HepG2 (cell line): ENCODE measurements around the gene DYSF. TPM values are rescaled to one million over a fixed set of nuclear protein-coding genes. Genes with fewer than 3 reads are reported as not detected.
A peak's percentile ranks its signal among the peaks of the same experiment; 100 is the strongest.

Experiments used
- ATAC-seq: fragments of 200-7000 bp; cut with Tn5 transposase; 3 replicates; pipeline ENCODE4 v1.9.1; 2020; ENCODE audit warnings: mild to moderate bottlenecking, moderate library complexity
- BruUV-seq: library from RNA; stranded (reverse); fragments of 400-500 nt; replicated peaks from 2 replicates; lab custom pipeline; 2021; lab: Mats Ljungman, UMichigan
- CTCF ChIA-PET: fragments of 300-600 bp; formaldehyde crosslinking; extraction: SDS; loops from one replicate; lab custom pipeline; 2021; ENCODE audit warnings: low total read pairs, inconsistent platforms, low intra/inter-chr PET ratio; lab: Yijun Ruan, JAX
- POLR2A ChIA-PET: fragments of 350-600 bp; sonication (Branson Sonifier 250); formaldehyde crosslinking; loops from one replicate; lab custom pipeline; 2020; ENCODE audit warnings: antibody characterized with exemption, inconsistent platforms; lab: Yijun Ruan, JAX
- DNase-seq: peaks from one replicate; pipeline ENCODE4 v3.0.0-alpha.2; 2015; ENCODE audit warnings: low spot score
- FAIRE-seq: peaks from 3 replicates; lab custom pipeline; 2011; peaks lifted over from hg19 to GRCh38; lab: Jason Lieb, UNC
- H2AFZ ChIP-seq: one replicate; pipeline ENCODE4 v1.6.1; 2011; ENCODE audit warnings: low read length, inconsistent platforms
- H3K27ac ChIP-seq: fragments of 300-600 bp; 3 replicates; pipeline ENCODE4 v1.8.0; 2011; ENCODE audit warnings: mixed run types, mild to moderate bottlenecking, mixed read lengths, low read length, inconsistent platforms; ENCODE audit not compliant: insufficient read depth; ENCODE audit errors: extremely low read length
- H3K27me3 ChIP-seq, 2 experiments: fragments of 200-600 bp in 1 of 2; 2 replicates in 1 of 2; 3 replicates in 1 of 2; pipeline versions ENCODE4 v1.6.0 to v1.8.0; 2011; ENCODE audit warnings: low read length in 2 of 2, mild to moderate bottlenecking in 2 of 2, moderate library complexity in 2 of 2, inconsistent platforms in 1 of 2; ENCODE audit not compliant: insufficient read depth in 2 of 2, control insufficient read depth in 1 of 2
- H3K36me3 ChIP-seq, 2 experiments: fragments of 200-600 bp in 1 of 2; replicated peaks in 1 of 2; 2 replicates in 1 of 2; 3 replicates in 1 of 2; pipeline versions ENCODE4 v1.5.1 to v1.8.0; 2011; ENCODE audit warnings: low read length in 2 of 2, inconsistent platforms in 1 of 2; ENCODE audit not compliant: insufficient read depth in 2 of 2, control insufficient read depth in 1 of 2
- H3K4me1 ChIP-seq: 2 replicates; pipeline ENCODE4 v1.5.1; 2012; ENCODE audit warnings: low read length, inconsistent platforms; ENCODE audit not compliant: insufficient read depth
- H3K4me2 ChIP-seq: 2 replicates; pipeline ENCODE4 v1.6.0; 2011; ENCODE audit warnings: low read depth, low read length, inconsistent platforms
- H3K4me3 ChIP-seq, 3 experiments: fragments of 200-600 bp in 1 of 3; sonication (generic), shearing (Covaris generic) in 1 of 3; replicated peaks in 1 of 3; 2 replicates each; pipeline ENCODE4 v1.5.1; 2011 to 2016; ENCODE audit warnings: low read length in 3 of 3, inconsistent platforms in 2 of 3, low read depth in 2 of 3, mild to moderate bottlenecking in 2 of 3, control low read depth in 1 of 3, mixed read lengths in 1 of 3; ENCODE audit not compliant: insufficient read depth in 1 of 3
- H3K79me2 ChIP-seq: one replicate; pipeline ENCODE4 v1.6.1; 2011; ENCODE audit warnings: low read length, inconsistent platforms; ENCODE audit not compliant: insufficient read depth
- H3K9ac ChIP-seq: 2 replicates; pipeline ENCODE4 v1.6.0; 2011; ENCODE audit warnings: mild to moderate bottlenecking, low read depth, low read length, inconsistent platforms; ENCODE audit not compliant: insufficient read depth
- H3K9me3 ChIP-seq: 2 replicates; pipeline ENCODE4 v1.5.1; 2012; ENCODE audit warnings: mild to moderate bottlenecking, low read length
- H4K20me1 ChIP-seq: 2 replicates; pipeline ENCODE4 v1.6.0; 2011; ENCODE audit warnings: inconsistent platforms, mild to moderate bottlenecking, low read length, moderate library complexity; ENCODE audit not compliant: insufficient read depth
- CC2D1A ChIP-seq: sonication (generic); formaldehyde crosslinking; IDR thresholded peaks from 2 replicates; pipeline ENCODE4 v1.8.1; 2023; ENCODE audit warnings: mild to moderate bottlenecking, missing genetic modification reagents
- CTCF ChIP-seq: sonication (generic); formaldehyde crosslinking; IDR thresholded peaks from 2 replicates; pipeline ENCODE4 v1.5.0; 2020; ENCODE audit warnings: mild to moderate bottlenecking, missing genetic modification reagents, moderate library complexity
- GATA4 ChIP-seq: sonication (generic); IDR thresholded peaks from 2 replicates; pipeline ENCODE4 v1.6.1; 2016; ENCODE audit warnings: antibody characterized with exemption, low read depth, borderline replicate concordance
- HNRNPL ChIP-seq: fragments of 200-400 bp; formaldehyde crosslinking; IDR thresholded peaks from 2 replicates; pipeline ENCODE4 v1.6.1; 2017; ENCODE audit warnings: mild to moderate bottlenecking, low read depth, low read length
- RAD21 ChIP-seq: fragments of 450-650 bp; formaldehyde crosslinking; IDR thresholded peaks from 2 replicates; pipeline ENCODE4 v1.5.0; 2020; ENCODE audit warnings: mild to moderate bottlenecking
- RFX5 ChIP-seq: IDR thresholded peaks from 2 replicates; pipeline ENCODE4 v1.6.1; 2011; ENCODE audit warnings: low read depth, low read length, improper control_type of control experiment
- SNAPC2 ChIP-seq: sonication (generic); formaldehyde crosslinking; IDR thresholded peaks from 2 replicates; pipeline ENCODE4 v1.8.1; 2022; ENCODE audit warnings: mild to moderate bottlenecking, missing genetic modification reagents
- STAG1 ChIP-seq: sonication (generic); formaldehyde crosslinking; IDR thresholded peaks from 2 replicates; pipeline ENCODE4 v1.4.0; 2020; ENCODE audit warnings: missing genetic modification reagents
- STAT6 ChIP-seq: sonication (generic); formaldehyde crosslinking; IDR thresholded peaks from 2 replicates; pipeline ENCODE4 v1.4.0; 2020; ENCODE audit warnings: missing genetic modification reagents, mild to moderate bottlenecking, borderline replicate concordance
- ZNF589 ChIP-seq: sonication (generic); formaldehyde crosslinking; conservative IDR thresholded peaks from 2 replicates; pipeline ENCODE4 v1.8.0; 2022; ENCODE audit warnings: mild to moderate bottlenecking, moderate library complexity, missing genetic modification reagents
- ZNF652 ChIP-seq: IDR thresholded peaks from 2 replicates; pipeline ENCODE4 v1.6.1; 2016; ENCODE audit warnings: low read depth, borderline replicate concordance
- WGBS: methylation state at CpG from one replicate; pipeline ENCODE4 v1.1.6; 2017; ENCODE audit warnings: low lambda C conversion rate; 5-methylcytosine and 5-hydroxymethylcytosine counted together
- in situ Hi-C: cut with HindIII; loops from 2 replicates; pipeline ENCODE4 v1.10.0; 2017; ENCODE audit warnings: low pct_unique_long_range_greater_than_20kb; ENCODE audit not compliant: extremely low pct_ligation_motif_present
- intact Hi-C: fragments of 100-400 bp; cut with micrococcal nuclease; formaldehyde crosslinking; loops from one replicate; pipeline ENCODE4 v1.10.0; 2022; ENCODE audit not compliant: unreplicated experiment
- polyA plus RNA-seq, 8 experiments: library from polyadenylated mRNA; depleted of rRNA in 3 of 8; stranded (reverse) in 7 of 8; unstranded in 1 of 8; fragments of >200 nt; fragmentation: Illumina TruSeq in 4 of 8; extraction: Trizol in 4 of 8; gene quantifications; 2 replicates each; pipeline versions ENCODE4 v1.2.1 to v1.2.3, GENCODE V29; 2011 to 2016; ENCODE audit warnings: low read depth in 4 of 8, missing spikeins in 1 of 8, mixed read lengths in 1 of 8; ENCODE audit not compliant: insufficient read depth in 1 of 8
- total RNA-seq, 5 experiments: library from RNA; depleted of rRNA; stranded (reverse); fragments of >200 nt; fragmentation: Illumina TruSeq; extraction: Trizol; gene quantifications; 2 replicates each; pipeline ENCODE4 v1.2.3, GENCODE V29; 2016; ENCODE audit warnings: low read depth in 1 of 5

Gene DYSF
- total and polyA plus RNA-seq, 2 of the 13 experiments (the other 11 are each of a cell fraction or from before 2014, with no cell fraction given) = 0.15 to 2.4 TPM

- no peak for FAIRE-seq
- 50% methylated on average over 5 of the region's 5 CpGs for WGBS
These were observed 156.1 kb downstream of the DYSF start for GRCh38 chr2:71609441-71609840.

DNA sequence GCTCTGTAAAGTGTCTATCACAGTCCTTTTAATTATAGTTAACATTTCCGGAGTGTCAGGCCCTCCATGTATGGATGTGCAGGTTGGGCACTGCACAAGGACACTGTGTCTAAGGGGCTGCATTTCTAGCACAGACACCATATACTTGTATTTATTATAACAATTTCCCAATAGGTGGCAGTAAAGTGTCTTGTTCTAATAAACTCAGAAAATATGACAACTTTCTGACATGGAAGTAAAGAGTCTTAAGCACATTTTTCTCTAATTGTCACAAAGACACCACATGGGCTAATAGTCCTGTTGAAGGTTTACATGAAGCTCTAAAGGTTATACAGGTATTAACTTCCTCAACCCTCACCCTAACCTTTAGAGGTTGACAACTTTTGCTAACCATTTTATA is 156.6 kb downstream of the DYSF start:
- intact Hi-C loops (loop anchor here (1.0 kb wide), 1 partner anchor 188 kb away; no protein-coding TSS in a partner anchor), in situ Hi-C loops (no loop called here)
- no peak for DNase-seq
- H4K20me1 ChIP-seq = no peaks in the 10 kb centered on the region
- H3K4me2 ChIP-seq = no peak overlapping the region
- ChIA-PET POLR2A (no interaction called here), CTCF (interaction anchor here (1.6 kb wide), 1 partner anchor 189 kb away, joined by 18 read pairs; no protein-coding TSS in a partner anchor)
- no peak overlapping the region for H3K9ac ChIP-seq
- WGBS = 11% methylated on average over 1 of the region's 1 CpG
- no peak overlapping the region for H3K4me3 ChIP-seq
- FAIRE-seq = peak; percentile 37
- TF ChIP-seq STAG1 (CRISPR knock-in tag) (peak; percentile 51), RAD21 (0 out of 2 replicates have a peak, but pooled peaks have one; percentile 21), SNAPC2 (CRISPR knock-in tag) (0 out of 2 replicates have a peak, but pooled peaks have one; percentile 60), CTCF (peak; percentile 44; the same call in 1 of the 2 replicates), STAT6 (CRISPR knock-in tag) (no peak)
- H3K79me2 ChIP-seq = no peaks in the 10 kb centered on the region
- no peaks in the 10 kb centered on the region for H3K36me3 ChIP-seq
- ATAC-seq = peak; percentile 21; the same call in 2 of the 3 replicates
- H3K27me3 ChIP-seq = no peaks in the 10 kb centered on the region; a peak in 1 of 5 replicates
- no peak overlapping the region for H3K27ac ChIP-seq
- H2AFZ ChIP-seq = no peak overlapping the region
- H3K4me1 ChIP-seq = peaks cover 5% of the 10 kb centered on the region
- BruUV-seq = no TSS peak
- no peaks in the 10 kb centered on the region for H3K9me3 ChIP-seq

More at GRCh38 chr2:71609441-71609840, 156.1 kb downstream of the DYSF start:
- BruUV-seq = no TSS peak
- intact Hi-C loops (no loop called here), in situ Hi-C loops (no loop called here)
- no peaks in the 10 kb centered on the region for H4K20me1 ChIP-seq
- ATAC-seq (no peak), DNase-seq (no peak)
- no peaks in the 10 kb centered on the region for H3K36me3 ChIP-seq
- CTCF ChIA-PET = interaction anchor here (1.6 kb wide), 1 partner anchor 189 kb away, joined by 18 read pairs; no protein-coding TSS in a partner anchor
- H3K27me3 ChIP-seq = no peaks in the 10 kb centered on the region; a peak in 1 of 5 replicates
- H3K79me2 ChIP-seq = no peaks in the 10 kb centered on the region
- H3K9me3 ChIP-seq = no peaks in the 10 kb centered on the region
- no peak overlapping the region for H3K4me2 ChIP-seq
- H3K27ac ChIP-seq = no peak overlapping the region
- no peak for TF ChIP-seq GATA4
- TF ChIP-seq ZNF652 (CRISPR knock-in tag) = no peak
- no peak for TF ChIP-seq HNRNPL
- TF ChIP-seq RFX5 = no peak
- TF ChIP-seq CC2D1A (CRISPR knock-in tag) = no peak
- no peak for TF ChIP-seq ZNF589 (CRISPR knock-in tag)
- POLR2A ChIA-PET = no interaction called here
- H3K9ac ChIP-seq = no peak overlapping the region
- H3K4me1 ChIP-seq = peaks cover under 1% of the 10 kb centered on the region; the same call in 1 of the 2 replicates
- no peak overlapping the region for H2AFZ ChIP-seq
- H3K4me3 ChIP-seq = no peak overlapping the region
